ENCODE results near the gene RNF112.

The RNF112 gene

GRCh38 chr17:19390951-19391350, 20.1 kb upstream of the RNF112 start:
- no peak for DNase-seq

- no peak for DNase-seq
These were observed 19.6 kb upstream of the RNF112 start for GRCh38 chr17:19391432-19391831.

DNA sequence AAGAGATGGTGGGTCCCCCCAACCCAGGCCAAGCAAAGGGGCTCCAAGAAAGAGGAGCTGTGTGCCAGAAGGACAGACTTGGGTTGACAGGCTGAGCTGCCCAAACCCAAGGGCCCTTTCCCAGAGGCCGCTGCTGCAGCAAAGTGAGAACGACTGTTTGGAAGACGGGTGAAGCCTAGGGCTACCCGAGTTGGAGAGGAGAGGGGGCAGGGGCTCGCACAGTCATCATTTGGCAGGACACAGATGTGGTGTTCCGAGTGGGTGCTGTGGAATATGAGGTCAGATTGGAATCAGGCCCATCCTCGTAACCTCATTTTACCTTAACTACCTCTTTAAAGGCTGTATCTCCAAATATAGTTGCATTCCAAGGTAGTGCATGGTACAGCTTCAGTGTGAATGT, 18.7 kb upstream of the RNF112 start:
- DNase-seq, result no peak

GRCh38 chr17:19397556-19398041, 13.4 kb upstream of the RNF112 start:
- DNase-seq, result no peak

GRCh38 chr17:19398301-19399181, 12.5 kb upstream of the RNF112 start:
- DNase-seq, result no peak

DNA sequence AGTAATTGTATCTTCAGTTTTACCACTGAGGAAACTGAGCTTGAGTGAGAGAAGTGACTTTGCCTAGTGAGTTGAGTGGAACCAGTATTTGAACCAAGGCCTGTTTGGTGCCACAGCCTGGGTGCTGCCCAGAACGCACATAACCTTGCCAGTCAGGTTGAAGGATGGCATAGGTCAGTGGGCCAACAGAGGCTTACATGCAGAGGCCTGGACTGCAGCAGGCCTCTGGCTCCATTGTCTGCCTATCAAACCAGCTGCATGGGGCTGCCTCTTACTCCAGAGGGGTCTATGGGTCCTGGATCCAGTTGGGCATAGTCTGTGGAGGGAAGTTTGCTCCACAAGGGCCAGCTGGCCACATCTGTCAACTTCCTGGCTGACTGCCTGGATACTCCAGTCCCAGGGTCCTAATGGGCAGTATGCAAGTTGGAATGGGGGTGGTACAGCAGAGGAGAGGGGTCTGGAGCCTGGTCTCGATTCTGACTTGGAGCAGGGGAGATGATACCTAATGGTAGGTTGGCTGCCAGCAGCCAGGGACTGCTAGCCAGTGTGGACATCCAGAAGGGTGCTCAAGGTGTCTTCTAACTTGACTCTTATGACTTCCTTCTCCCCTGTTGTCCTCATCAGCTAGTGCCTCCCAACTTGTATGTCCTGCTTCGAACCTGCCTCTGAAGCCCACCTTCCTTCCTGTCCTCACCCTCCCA, 11.1 kb upstream of the RNF112 start:
- no peak for DNase-seq

- no peak for DNase-seq
These were observed 9.6 kb upstream of the RNF112 start for GRCh38 chr17:19401321-19402010.

DNA sequence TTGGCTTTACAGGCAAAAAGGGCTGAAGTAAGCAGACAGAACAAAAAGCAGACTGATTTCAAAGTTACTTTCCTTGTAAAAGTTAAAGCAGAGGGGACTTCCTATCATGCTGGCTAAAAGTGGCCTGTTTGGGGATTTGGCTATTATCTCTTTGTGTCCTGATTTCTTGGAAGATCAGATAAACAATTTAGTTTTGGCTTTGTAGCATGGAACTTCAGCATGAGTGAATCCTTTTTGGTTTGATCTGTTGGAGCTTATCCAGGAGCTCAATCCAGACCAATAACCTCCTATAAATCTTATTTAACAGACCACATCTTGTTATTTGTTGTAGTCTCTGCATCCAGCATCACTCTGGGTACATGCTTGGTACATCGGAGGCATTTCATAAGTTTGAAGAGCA, 8.9 kb upstream of the RNF112 start:
- DNase-seq, result no peak

DNA sequence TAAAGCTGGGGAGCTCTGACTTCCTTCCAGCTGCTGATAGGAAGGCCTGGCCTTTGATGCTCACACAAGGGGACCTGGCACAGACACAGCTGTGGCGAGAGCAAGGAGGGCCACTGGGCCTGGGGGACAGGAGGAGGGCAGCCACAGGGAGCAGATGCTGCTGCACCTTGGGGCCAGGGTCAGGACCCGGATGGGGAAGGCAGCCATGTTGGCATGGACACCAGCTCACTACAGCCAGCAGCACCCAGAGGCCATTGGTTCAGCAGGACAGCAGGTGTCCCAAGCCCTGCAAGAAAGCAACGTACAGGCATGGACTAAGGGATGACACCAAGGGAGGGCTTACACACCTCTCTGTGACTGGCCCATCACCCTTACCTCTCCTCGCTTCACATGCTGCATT, 8.0 kb upstream of the RNF112 start:
- no peak for DNase-seq

- no peak for DNase-seq
These were observed 6.8 kb upstream of the RNF112 start for GRCh38 chr17:19404264-19404663.

GRCh38 chr17:19405114-19405513, 5.9 kb upstream of the RNF112 start:
- DNase-seq, result no peak

- DNase-seq, result no peak
These were observed 3.3 kb upstream of the RNF112 start for GRCh38 chr17:19407601-19408345.

GRCh38 chr17:19408346-19408710, 2.7 kb upstream of the RNF112 start:
- DNase-seq, result no peak

DNA sequence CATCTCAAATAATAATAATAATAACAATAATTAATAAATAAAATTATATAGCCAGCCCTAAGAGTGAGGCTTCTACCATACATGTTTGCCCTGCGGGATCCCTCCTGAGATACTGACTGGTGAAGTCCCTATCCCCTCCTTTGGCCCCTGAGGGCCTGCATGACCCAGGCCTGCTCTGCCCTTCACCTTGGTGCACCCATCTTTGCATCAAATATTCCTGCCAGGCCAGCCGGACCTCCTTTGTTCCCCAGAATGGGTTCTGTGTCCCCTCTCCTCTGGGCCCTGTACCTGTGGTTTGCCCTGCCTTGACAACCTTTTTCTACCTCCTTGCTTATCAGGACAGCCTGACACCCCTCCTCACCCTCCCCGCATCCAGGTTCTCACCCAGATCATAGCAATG, 2.0 kb upstream of the RNF112 start:
- no peak for DNase-seq

- DNase-seq, result no peak
These were observed 1.5 kb upstream of the RNF112 start for GRCh38 chr17:19409509-19409908.

DNA sequence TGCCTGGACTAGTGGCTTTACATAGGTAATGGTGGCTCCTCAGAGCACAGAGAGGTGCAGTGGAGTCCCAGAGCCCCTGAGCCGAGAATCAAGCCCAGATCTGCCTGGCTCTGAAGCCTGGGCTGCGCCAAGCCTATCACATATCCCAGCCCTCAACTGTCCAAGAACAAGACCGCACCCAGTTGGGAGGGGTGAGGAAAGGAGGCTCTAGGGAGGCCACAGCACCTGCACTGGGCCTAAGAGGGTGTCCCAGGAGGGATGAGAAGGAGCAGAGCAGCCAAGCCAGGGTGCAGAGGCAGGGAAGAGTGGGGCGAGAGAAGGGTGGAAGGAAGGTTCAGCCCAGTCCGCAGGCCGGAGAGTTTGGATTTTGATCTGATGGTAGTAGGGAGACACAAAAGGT, 941 bp upstream of the RNF112 start:
- DNase-seq, result no peak

- DNase-seq, result no peak
These were observed 599 bp downstream of the RNF112 start for GRCh38 chr17:19411631-19412030.

DNA sequence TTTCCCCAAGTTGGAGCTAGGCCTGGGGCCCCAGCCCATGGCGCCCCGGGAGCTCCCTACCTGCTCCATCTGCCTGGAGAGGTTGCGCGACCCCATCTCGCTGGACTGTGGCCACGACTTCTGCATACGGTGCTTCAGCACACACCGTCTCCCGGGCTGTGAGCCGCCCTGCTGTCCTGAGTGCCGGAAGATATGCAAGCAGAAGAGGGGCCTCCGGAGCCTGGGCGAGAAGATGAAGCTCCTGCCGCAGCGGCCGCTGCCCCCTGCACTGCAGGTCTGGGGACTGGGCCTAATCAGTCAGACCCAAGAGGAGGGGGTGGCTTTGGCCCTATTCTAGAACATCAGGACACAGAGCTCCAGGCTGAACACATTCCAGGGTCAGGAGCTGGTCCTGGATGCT, 1.5 kb downstream of the RNF112 start:
- DNase-seq, result no peak

GRCh38 chr17:19412984-19413383, 2.0 kb downstream of the RNF112 start:
- DNase-seq, result no peak

DNA sequence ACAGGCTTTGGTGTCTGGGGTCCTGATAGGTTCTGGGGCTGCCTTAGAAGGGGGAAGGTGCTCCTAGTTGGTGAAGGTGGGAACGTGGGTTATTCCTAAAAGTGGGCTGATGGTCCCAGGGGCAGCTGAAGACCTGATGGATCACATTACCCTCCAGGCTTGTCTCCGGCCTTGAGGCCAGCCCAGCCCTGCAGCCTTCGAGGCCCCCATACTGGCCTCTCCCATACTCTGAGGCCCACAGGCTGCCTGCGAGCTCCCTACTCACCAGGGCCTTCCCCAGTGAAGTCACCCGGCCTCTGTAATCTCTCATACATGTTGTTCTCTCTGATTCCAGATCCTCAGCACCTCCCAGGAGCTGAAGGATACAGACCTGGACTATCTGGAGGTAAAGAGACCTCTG, 2.7 kb downstream of the RNF112 start:
- no peak for DNase-seq

DNA sequence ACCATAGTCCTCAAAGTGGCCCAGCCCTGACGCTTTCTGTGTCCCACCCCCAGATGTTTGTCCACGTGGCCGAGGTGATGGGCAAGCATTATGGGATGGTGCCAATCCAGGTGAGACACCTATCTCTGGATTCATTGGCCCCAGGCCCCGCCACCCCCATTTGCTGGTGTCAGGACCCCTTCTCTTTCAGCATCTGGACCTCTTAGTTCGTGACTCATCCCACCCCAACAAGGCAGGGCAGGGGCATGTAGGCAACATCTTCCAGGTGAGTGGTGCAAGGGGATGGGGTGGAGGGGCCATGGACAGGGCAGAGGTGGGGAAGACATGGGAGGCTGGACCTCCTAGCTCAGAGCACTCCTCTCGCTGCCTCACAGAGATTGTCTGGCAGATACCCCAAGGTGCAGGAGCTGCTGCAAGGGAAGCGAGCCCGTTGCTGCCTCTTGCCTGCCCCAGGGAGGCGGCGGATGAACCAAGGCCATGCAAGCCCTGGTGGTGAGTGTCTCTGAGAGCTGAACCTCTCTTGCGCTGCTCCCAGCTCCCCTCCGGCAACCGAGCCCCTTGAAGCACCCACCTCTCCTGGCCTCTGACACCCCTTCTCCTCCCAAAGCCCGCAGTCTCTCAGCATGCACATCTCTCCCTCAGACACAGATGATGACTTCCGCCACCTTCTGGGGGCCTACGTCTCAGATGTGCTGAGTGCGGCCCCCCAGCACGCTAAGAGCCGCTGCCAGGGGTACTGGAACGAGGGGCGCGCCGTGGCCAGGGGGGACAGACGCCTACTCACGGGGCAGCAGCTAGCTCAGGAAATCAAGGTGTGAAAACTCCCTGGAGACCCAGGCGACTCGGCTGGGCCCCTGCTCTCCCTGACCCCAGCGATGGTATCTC, 3.6 kb downstream of the RNF112 start:
- DNase-seq, result no peak

- no peak for DNase-seq
These were observed 4.3 kb downstream of the RNF112 start for GRCh38 chr17:19415311-19415710.

Measured in stimulated activated CD4-positive, alpha-beta T cell treated with anti-CD3 and anti-CD28 coated beads, Interleukin-4, amount 100 ng/mL, for 1 hour (primary cell).